Endothelial cell of umbilical vein (primary cell): ENCODE results near the gene LPIN1. TPM values are rescaled to one million over a fixed set of nuclear protein-coding genes. Genes with fewer than 3 reads are reported as not detected.

Experiments
- BruUV-seq: library from RNA; stranded (reverse); fragments of 400-500 nt; replicated peaks from 2 replicates; lab custom pipeline; 2021; lab: Mats Ljungman, UMichigan
- CTCF ChIA-PET: fragments of 300-600, 350-600 bp; sonication (Branson Sonifier 250); formaldehyde crosslinking; loops from one replicate; lab custom pipeline; 2021; ENCODE audit warnings: antibody characterized with exemption, inconsistent platforms; lab: Charles Lee
- POLR2A ChIA-PET: fragments of 300-600, 350-600 bp; sonication (Branson Sonifier 250); formaldehyde crosslinking; loops from one replicate; lab custom pipeline; 2021; ENCODE audit warnings: antibody characterized with exemption, inconsistent platforms; lab: Charles Lee
- DNase-seq: peaks from one replicate; pipeline ENCODE4 v3.0.0-alpha.2; 2011; ENCODE audit warnings: low read depth, low spot score
- FAIRE-seq: peaks from 2 replicates; lab custom pipeline; 2011; peaks lifted over from hg19 to GRCh38; lab: Jason Lieb, UNC
- H2AFZ ChIP-seq: 2 replicates; pipeline ENCODE4 v1.6.0; 2012; ENCODE audit warnings: low read depth, low read length, control low read depth, inconsistent platforms
- H3K27ac ChIP-seq: 2 replicates; pipeline ENCODE4 v1.5.1; 2011; ENCODE audit warnings: low read depth, mild to moderate bottlenecking, control low read depth, low read length, moderate library complexity; ENCODE audit not compliant: insufficient read depth
- H3K27me3 ChIP-seq, 2 experiments: 2 replicates each; pipeline versions ENCODE4 v1.6.0 to v1.6.1; 2011; ENCODE audit warnings: low read length in 2 of 2, mixed read lengths in 1 of 2; ENCODE audit not compliant: control insufficient read depth in 2 of 2, insufficient read depth in 2 of 2
- H3K36me3 ChIP-seq, 2 experiments: 2 replicates in 1 of 2; 3 replicates in 1 of 2; pipeline ENCODE4 v1.5.1; 2011; ENCODE audit warnings: low read length in 2 of 2, mild to moderate bottlenecking in 1 of 2, moderate library complexity in 1 of 2; ENCODE audit not compliant: control insufficient read depth in 2 of 2, insufficient read depth in 2 of 2; ENCODE audit errors: extremely low read depth in 1 of 2
- H3K4me1 ChIP-seq: 3 replicates; pipeline ENCODE4 v1.5.1; 2011; ENCODE audit warnings: mild to moderate bottlenecking, low read length; ENCODE audit not compliant: control insufficient read depth, insufficient read depth; ENCODE audit errors: extremely low read depth
- H3K4me2 ChIP-seq: 2 replicates; pipeline ENCODE4 v1.6.1; 2011; ENCODE audit warnings: low read length, control low read depth, mixed read lengths; ENCODE audit not compliant: insufficient read depth
- H3K4me3 ChIP-seq, 3 experiments: fragments of 200-600 bp in 1 of 3; sonication (generic), shearing (Covaris generic) in 1 of 3; replicated peaks in 1 of 3; 2 replicates each; pipeline ENCODE4 v1.5.1; 2011 to 2016; ENCODE audit warnings: control low read depth in 3 of 3, low read length in 3 of 3, mild to moderate bottlenecking in 2 of 3, inconsistent platforms in 1 of 3, low read depth in 1 of 3, moderate library complexity in 1 of 3; ENCODE audit not compliant: insufficient read depth in 1 of 3
- H3K79me2 ChIP-seq: 2 replicates; pipeline ENCODE4 v1.6.0; 2012; ENCODE audit warnings: low read length, inconsistent platforms; ENCODE audit not compliant: control insufficient read depth, insufficient read depth
- H3K9ac ChIP-seq: replicated peaks from 2 replicates; pipeline ENCODE3; 2011; ENCODE audit warnings: low read length, control low read depth; ENCODE audit not compliant: insufficient read depth; ENCODE audit errors: extremely low read depth
- H3K9me1 ChIP-seq: replicated peaks from 3 replicates; pipeline ENCODE4 v1.6.0; 2011; ENCODE audit warnings: mild to moderate bottlenecking, low read length; ENCODE audit not compliant: control insufficient read depth, insufficient read depth; ENCODE audit errors: extremely low read depth
- H3K9me3 ChIP-seq: replicated peaks from 2 replicates; pipeline ENCODE4 v1.5.1; 2012; ENCODE audit warnings: low read length, inconsistent platforms; ENCODE audit not compliant: control insufficient read depth, insufficient read depth
- H4K20me1 ChIP-seq: replicated peaks from 2 replicates; pipeline ENCODE3; 2011; ENCODE audit warnings: mild to moderate bottlenecking, low read length; ENCODE audit not compliant: control insufficient read depth, insufficient read depth; ENCODE audit errors: extremely low read depth
- EZH2 ChIP-seq: IDR thresholded peaks from 2 replicates; pipeline ENCODE4 v1.6.1; 2012; ENCODE audit warnings: borderline replicate concordance, low read depth, mild to moderate bottlenecking, moderate library complexity, low read length, inconsistent platforms; ENCODE audit not compliant: severe bottlenecking
- GATA2 ChIP-seq: IDR thresholded peaks from 2 replicates; pipeline ENCODE4 v1.7.0; 2011; ENCODE audit warnings: low read depth, mild to moderate bottlenecking, moderate library complexity, mixed read lengths, low read length; ENCODE audit not compliant: insufficient read length, insufficient read depth
- JUN ChIP-seq: IDR thresholded peaks from 2 replicates; pipeline ENCODE4 v1.6.1; 2011; ENCODE audit warnings: borderline replicate concordance, low read depth; ENCODE audit not compliant: insufficient read length, insufficient read depth
- MYC ChIP-seq: IDR thresholded peaks from one replicate; pipeline ENCODE4 v1.6.1; 2011; ENCODE audit warnings: mild to moderate bottlenecking, low read depth, low read length
- POLR2A ChIP-seq: IDR thresholded peaks from 2 replicates; pipeline ENCODE4 v1.6.1; 2012; ENCODE audit warnings: low read depth, mild to moderate bottlenecking, control low read depth, low read length
- POLR2AphosphoS5 ChIP-seq: IDR thresholded peaks from 2 replicates; pipeline ENCODE4 v1.6.1; 2012; ENCODE audit warnings: low read depth, mild to moderate bottlenecking, control low read depth, low read length, moderate library complexity; ENCODE audit not compliant: insufficient read depth
- dilution Hi-C: fragments of 300-500 bp; cut with MboI; formaldehyde crosslinking; loops from one replicate; pipeline ENCODE4 v1.15.0; 2019; ENCODE audit warnings: low sequenced_read_pairs; ENCODE audit not compliant: extremely low pct_ligation_motif_present
- intact Hi-C: fragments of 100-400 bp; cut with micrococcal nuclease; formaldehyde crosslinking; loops from one replicate; pipeline ENCODE4 v1.10.0; 2022
- polyA plus RNA-seq, 4 experiments: library from polyadenylated mRNA; depleted of rRNA in 3 of 4; stranded (reverse) in 3 of 4; unstranded in 1 of 4; fragments of >200 nt; gene quantifications; 2 replicates each; pipeline versions ENCODE4 v1.2.1 to v1.2.3, GENCODE V29; 2011 to 2012; ENCODE audit warnings: missing spikeins in 1 of 4
- total RNA-seq: library from RNA; stranded (reverse); gene quantifications from 2 replicates; pipeline ENCODE4 v1.2.3, GENCODE V29; 2021

LPIN1 gene
- total and polyA plus RNA-seq, 2 donors (not counting 3 experiments of a cell fraction or from before 2014, with no cell fraction given), result 26.6 to 80.4 TPM

GRCh38 chr2:11865805-11866204 is 119.4 kb downstream of the LPIN1 start:
- CTCF ChIA-PET, result interaction anchor here (1.1 to 5.8 kb wide), 3 partner anchors 39 to 1141 kb away, joined by 3 to 51 read pairs (median 43); partner anchors contain the start of gene TRIB2
- no peak overlapping the region for H3K4me3 ChIP-seq
- peaks cover 5 to 11% of the 10 kb centered on the region in 2 experiments for H3K27me3 ChIP-seq
- no TSS peak for BruUV-seq
- no peaks in the 10 kb centered on the region for H3K36me3 ChIP-seq
- no peak overlapping the region for H3K9ac ChIP-seq
- intact Hi-C loops (loop anchor here (10.0 kb wide), 2 partner anchors 419 to 689 kb away; no protein-coding TSS in a partner anchor), dilution Hi-C loops (no loop called here)
- H3K9me1 ChIP-seq, result no peaks in the 10 kb centered on the region
- no peak overlapping the region for H2AFZ ChIP-seq
- no peak for TF ChIP-seq POLR2AphosphoS5
- no peak for TF ChIP-seq JUN
- no peak for TF ChIP-seq MYC
- TF ChIP-seq GATA2, result no peak
- TF ChIP-seq EZH2, result no peak
- TF ChIP-seq POLR2A, result no peak
- no peaks in the 10 kb centered on the region for H3K9me3 ChIP-seq
- H3K79me2 ChIP-seq, result no peaks in the 10 kb centered on the region
- H3K4me1 ChIP-seq, result peaks cover 7% of the 10 kb centered on the region
- FAIRE-seq (no peak), DNase-seq (no peak)
- no peaks in the 10 kb centered on the region for H4K20me1 ChIP-seq
- no peak overlapping the region for H3K4me2 ChIP-seq
- POLR2A ChIA-PET, result no interaction called here
- no peak overlapping the region for H3K27ac ChIP-seq
